Stimulated activated CD8-positive, alpha-beta memory T cell treated with anti-CD3 and anti-CD28 coated beads, Interleukin-15, amount 100 ng/mL, for 4 hours (primary cell): ENCODE results near the gene GRID1.

Experiments
- DNase-seq, 2 donors: peaks; one replicate each; pipeline ENCODE4 v3.0.0-alpha.2; 2020; ENCODE audit warnings: low read depth in 2 of 2

Gene GRID1

GRCh38 chr10:85650791-85651496, 715.7 kb downstream of the GRID1 start:
- DNase-seq = no peak

- no peak for DNase-seq
Measured at GRCh38 chr10:85649461-85649860, 717.1 kb downstream of the GRID1 start.

GRCh38 chr10:85648279-85648754, 718.3 kb downstream of the GRID1 start:
- DNase-seq = no peak

GRCh38 chr10:85647741-85648140, 718.9 kb downstream of the GRID1 start:
- DNase-seq = no peak

- no peak for DNase-seq
Measured at GRCh38 chr10:85645926-85646711, 720.5 kb downstream of the GRID1 start.

GRCh38 chr10:85645053-85645452, 721.5 kb downstream of the GRID1 start:
- no peak for DNase-seq

GRCh38 chr10:85643845-85644525, 722.6 kb downstream of the GRID1 start:
- DNase-seq = no peak

GRCh38 chr10:85643171-85643844, 723.3 kb downstream of the GRID1 start:
- DNase-seq = no peak

GRCh38 chr10:85642421-85643170, 724.0 kb downstream of the GRID1 start:
- DNase-seq = no peak

GRCh38 chr10:85642082-85642420, 724.5 kb downstream of the GRID1 start:
- DNase-seq = no peak

- no peak for DNase-seq
Measured at GRCh38 chr10:85641479-85642009, 725.1 kb downstream of the GRID1 start.

GRCh38 chr10:85638797-85639196, 727.8 kb downstream of the GRID1 start:
- DNase-seq = no peak

GRCh38 chr10:85635650-85636049, 730.9 kb downstream of the GRID1 start:
- DNase-seq = no peak

- no peak for DNase-seq
Measured at GRCh38 chr10:85624511-85624910, 742.1 kb downstream of the GRID1 start.

- no peak for DNase-seq
Measured at GRCh38 chr10:85623758-85624157, 742.8 kb downstream of the GRID1 start.

- no peak for DNase-seq
Measured at GRCh38 chr10:85623342-85623741, 743.3 kb downstream of the GRID1 start.

GRCh38 chr10:85622425-85622824, 744.2 kb downstream of the GRID1 start:
- no peak for DNase-seq

GRCh38 chr10:85621562-85621961, 745.0 kb downstream of the GRID1 start:
- DNase-seq = no peak

- no peak for DNase-seq
Measured at GRCh38 chr10:85620807-85621206, 745.8 kb downstream of the GRID1 start.

GRCh38 chr10:85619832-85620231, 746.8 kb downstream of the GRID1 start:
- DNase-seq = no peak

GRCh38 chr10:85618841-85619240, 747.8 kb downstream of the GRID1 start:
- DNase-seq = no peak
